Smooth muscle cell (in vitro differentiated cells): ENCODE measurements around the gene SMAD7. TPM values are rescaled to one million over a fixed set of nuclear protein-coding genes. Genes with fewer than 3 reads are reported as not detected.

Experiments
- DNase-seq: peaks from one replicate; lab custom pipeline; 2025; ENCODE audit not compliant: unreplicated experiment; lab: John Stamatoyannopoulos, UW
- H2AFZ ChIP-seq: fragments of 200-600 bp; sonication (generic); 2 replicates; pipeline ENCODE4 v1.6.0; 2016; ENCODE audit warnings: antibody characterized with exemption, low read depth, mild to moderate bottlenecking
- H3F3A ChIP-seq: fragments of 200-600 bp; sonication (generic); 2 replicates; pipeline ENCODE4 v1.6.0; 2017; ENCODE audit warnings: antibody characterized with exemption, low read depth
- H3K27ac ChIP-seq: fragments of 200-600 bp; sonication (generic); 2 replicates; pipeline ENCODE4 v1.5.1; 2016; ENCODE audit warnings: low read depth, mild to moderate bottlenecking
- H3K27me3 ChIP-seq: fragments of 200-600 bp; sonication (generic); 2 replicates; pipeline ENCODE4 v1.6.1; 2016; ENCODE audit warnings: low read depth, mild to moderate bottlenecking
- H3K36me3 ChIP-seq: fragments of 200-600 bp; sonication (generic); 2 replicates; pipeline ENCODE4 v1.5.1; 2016; ENCODE audit warnings: low read depth
- H3K4me1 ChIP-seq: fragments of 200-600 bp; sonication (generic); 2 replicates; pipeline ENCODE4 v1.5.1; 2016; ENCODE audit warnings: low read depth
- H3K4me2 ChIP-seq: fragments of 200-600 bp; sonication (generic); 2 replicates; pipeline ENCODE4 v1.6.0; 2016; ENCODE audit warnings: mild to moderate bottlenecking
- H3K4me3 ChIP-seq: fragments of 200-600 bp; sonication (generic); 2 replicates; pipeline ENCODE4 v1.5.1; 2016; ENCODE audit warnings: mild to moderate bottlenecking
- H3K79me2 ChIP-seq: fragments of 200-600 bp; sonication (generic); 2 replicates; pipeline ENCODE4 v1.6.0; 2016; ENCODE audit warnings: low read depth, mild to moderate bottlenecking
- H3K9ac ChIP-seq: fragments of 200-600 bp; sonication (generic); 2 replicates; pipeline ENCODE4 v1.6.0; 2016; ENCODE audit warnings: low read depth
- H3K9me3 ChIP-seq: fragments of 200-600 bp; sonication (generic); replicated peaks from 2 replicates; pipeline ENCODE4 v1.5.1; 2016; ENCODE audit warnings: low read depth
- H4K20me1 ChIP-seq: fragments of 200-600 bp; sonication (generic); 2 replicates; pipeline ENCODE4 v1.6.0; 2016; ENCODE audit warnings: low read depth
- CTCF ChIP-seq: fragments of 200-600 bp; sonication (generic); IDR thresholded peaks from 2 replicates; pipeline ENCODE4 v1.5.1; 2017; ENCODE audit warnings: borderline replicate concordance, mild to moderate bottlenecking, antibody characterized with exemption; ENCODE audit not compliant: insufficient read depth, poor library complexity, severe bottlenecking
- WGBS: methylation state at CpG from one replicate; pipeline ENCODE4 v1.1.7; 2016; ENCODE audit warnings: low lambda C conversion rate; 5-methylcytosine and 5-hydroxymethylcytosine counted together
- polyA plus RNA-seq: library from polyadenylated mRNA; unstranded; fragments of >200 nt; fragmentation: Nextera tagmentation; extraction: Ambion mirVana; gene quantifications from 2 replicates; pipeline ENCODE4 v1.2.1, GENCODE V29; 2016
- total RNA-seq: library from RNA; depleted of rRNA; stranded (reverse); fragments of >200 nt; gene quantifications from 2 replicates; pipeline ENCODE4 v1.2.3, GENCODE V29; 2014

The SMAD7 gene
- total and polyA plus RNA-seq, 2 experiments from 2014 or later, result 114 to 134 TPM

GRCh38 chr18:48987821-48988220 is 37.1 kb upstream of the SMAD7 start:
- no peak overlapping the region for H3K4me3 ChIP-seq
- no peak overlapping the region for H3K9ac ChIP-seq
- no peaks in the 10 kb centered on the region for H3K36me3 ChIP-seq
- peaks cover 24% of the 10 kb centered on the region for H3K4me1 ChIP-seq
- no peaks in the 10 kb centered on the region for H4K20me1 ChIP-seq
- peaks cover 3% of the 10 kb centered on the region for H3F3A ChIP-seq
- H3K79me2 ChIP-seq, result no peaks in the 10 kb centered on the region
- no peak overlapping the region for H2AFZ ChIP-seq
- TF ChIP-seq CTCF, result no peak
- no peaks in the 10 kb centered on the region for H3K27me3 ChIP-seq
- H3K27ac ChIP-seq, result peak overlapping the region; percentile 30
- H3K9me3 ChIP-seq, result no peaks in the 10 kb centered on the region
- H3K4me2 ChIP-seq, result no peak overlapping the region
- WGBS, result 44% methylated on average over 8 of the region's 8 CpGs
- DNase-seq, result no peak

- no peaks in the 10 kb centered on the region for H3K36me3 ChIP-seq
- no peaks in the 10 kb centered on the region for H3K27me3 ChIP-seq
- H2AFZ ChIP-seq, result no peak overlapping the region
- 75% methylated on average over 20 of the region's 20 CpGs for WGBS
- H3K4me2 ChIP-seq, result no peak overlapping the region
- TF ChIP-seq CTCF, result no peak
- peak overlapping the region; percentile 30 for H3K27ac ChIP-seq
- H3K9ac ChIP-seq, result no peak overlapping the region
- no peak for DNase-seq
- H4K20me1 ChIP-seq, result no peaks in the 10 kb centered on the region
- H3F3A ChIP-seq, result peaks cover 7% of the 10 kb centered on the region
- H3K4me3 ChIP-seq, result no peak overlapping the region
- H3K9me3 ChIP-seq, result no peaks in the 10 kb centered on the region
- H3K79me2 ChIP-seq, result no peaks in the 10 kb centered on the region
- H3K4me1 ChIP-seq, result peaks cover 26% of the 10 kb centered on the region
Measured at GRCh38 chr18:48986851-48987761, 36.3 kb upstream of the SMAD7 start.

GRCh38 chr18:48985161-48985560 is 34.4 kb upstream of the SMAD7 start:
- H3F3A ChIP-seq, result peaks cover 7% of the 10 kb centered on the region
- no peaks in the 10 kb centered on the region for H3K9me3 ChIP-seq
- H4K20me1 ChIP-seq, result no peaks in the 10 kb centered on the region
- no peak overlapping the region for H3K27ac ChIP-seq
- H2AFZ ChIP-seq, result no peak overlapping the region
- TF ChIP-seq CTCF, result no peak
- no peak overlapping the region for H3K4me3 ChIP-seq
- no peaks in the 10 kb centered on the region for H3K36me3 ChIP-seq
- H3K4me1 ChIP-seq, result peaks cover 14% of the 10 kb centered on the region
- 39% methylated on average over 3 of the region's 3 CpGs for WGBS
- no peak overlapping the region for H3K9ac ChIP-seq
- DNase-seq, result no peak
- H3K4me2 ChIP-seq, result no peak overlapping the region
- H3K27me3 ChIP-seq, result no peaks in the 10 kb centered on the region
- H3K79me2 ChIP-seq, result no peaks in the 10 kb centered on the region
